ENCODE measurements around the gene ZXDC. TPM values are rescaled to one million over a fixed set of nuclear protein-coding genes. Genes with fewer than 3 reads are reported as not detected.

Gene ZXDC
- total and polyA plus RNA-seq, 2 donors (not counting 3 experiments of a cell fraction or from before 2014, with no cell fraction given): 15.2 to 22.6 TPM

GRCh38 chr3:126418661-126419131 is 57.0 kb downstream of the ZXDC start:
- Histone ChIP-seq H3K4me3 (replicated peaks in 1 of 3; ENCODE audit: insufficient read depth in 1 of 3, low read depth in 1 of 3, low read length in 3 of 3) (no peak overlapping the region), H3K27me3 (ENCODE audit: control insufficient read depth in 2 of 2, insufficient read depth in 2 of 2, low read length in 2 of 2) (no peaks in the 10 kb centered on the region), H3K79me2 (ENCODE audit: control insufficient read depth, insufficient read depth, low read length) (no peaks in the 10 kb centered on the region), H3K4me2 (ENCODE audit: insufficient read depth, low read length) (no peak overlapping the region), H3K9me1 (replicated peaks; ENCODE audit: control insufficient read depth, extremely low read depth, insufficient read depth, low read length) (no peaks in the 10 kb centered on the region), H3K27ac (ENCODE audit: insufficient read depth, low read depth, low read length) (no peak overlapping the region), H3K4me1 (ENCODE audit: control insufficient read depth, extremely low read depth, insufficient read depth, low read length) (no peaks in the 10 kb centered on the region), H2AFZ (ENCODE audit: low read depth, low read length) (no peak overlapping the region), H4K20me1 (replicated peaks; ENCODE audit: control insufficient read depth, extremely low read depth, insufficient read depth, low read length) (no peaks in the 10 kb centered on the region), H3K9me3 (replicated peaks; ENCODE audit: control insufficient read depth, insufficient read depth, low read length) (no peaks in the 10 kb centered on the region), H3K36me3 (ENCODE audit: control insufficient read depth in 2 of 2, extremely low read depth in 1 of 2, insufficient read depth in 2 of 2, low read length in 2 of 2) (no peaks in the 10 kb centered on the region), H3K9ac (replicated peaks; ENCODE audit: extremely low read depth, insufficient read depth, low read length) (no peak overlapping the region)
- DNase-seq (ENCODE audit: low read depth, low spot score) (no peak), FAIRE-seq (no peak)
- BruUV-seq (replicated peaks): no TSS peak
- intact Hi-C loops (cut with micrococcal nuclease): no loop called here
- ChIA-PET POLR2A (no interaction called here), CTCF (no interaction called here)
- dilution Hi-C loops (cut with MboI; ENCODE audit: extremely low pct_ligation_motif_present, low sequenced_read_pairs): no loop called here
- TF ChIP-seq POLR2AphosphoS5 (IDR thresholded peaks at IDR 0.05; ENCODE audit: insufficient read depth, low read depth, low read length) (no peak), CTCF (IDR thresholded peaks at IDR 0.05; ENCODE audit: extremely low read depth in 1 of 2, insufficient read depth in 1 of 2, low read depth in 1 of 2, low read length in 2 of 2) (no peak), GATA2 (IDR thresholded peaks at IDR 0.05; ENCODE audit: insufficient read depth, insufficient read length, low read depth, low read length) (no peak), MYC (IDR thresholded peaks at IDR 0.05; ENCODE audit: low read depth, low read length) (no peak), POLR2A (IDR thresholded peaks at IDR 0.05; ENCODE audit: low read depth, low read length) (no peak), EZH2 (IDR thresholded peaks at IDR 0.05; ENCODE audit: borderline replicate concordance, low read depth, low read length, severe bottlenecking) (no peak), FOS (IDR thresholded peaks at IDR 0.05; ENCODE audit: borderline replicate concordance, insufficient read depth, low read length) (no peak), MAX (IDR thresholded peaks at IDR 0.05; ENCODE audit: insufficient read depth, insufficient read length) (no peak), JUN (IDR thresholded peaks at IDR 0.05; ENCODE audit: borderline replicate concordance, insufficient read depth, insufficient read length, low read depth) (no peak)

All from endothelial cell of umbilical vein (primary cell).